HepG2 (cell line): Measurements from ENCODE around the gene LRRC3C. TPM values are rescaled to one million over a fixed set of nuclear protein-coding genes. Genes with fewer than 3 reads are reported as not detected.
A peak's percentile ranks its signal among the peaks of the same experiment; 100 is the strongest.

Experiments used
- ELF3 ChIP-seq: IDR thresholded peaks from 2 replicates; pipeline ENCODE4 v1.6.1; 2016; ENCODE audit warnings: missing genetic modification reagents, missing compliant biosample characterization
- KDM3A ChIP-seq: IDR thresholded peaks from 2 replicates; pipeline ENCODE4 v1.6.1; 2018; ENCODE audit warnings: low read depth, missing compliant biosample characterization
- NBN ChIP-seq: fragments of 450-650 bp; conservative IDR thresholded peaks from 2 replicates; pipeline ENCODE4 v1.6.1; 2017
- NFRKB ChIP-seq: fragments of 450-650 bp; IDR thresholded peaks from 2 replicates; pipeline ENCODE4 v1.6.1; 2017
- PATZ1 ChIP-seq: sonication (generic); formaldehyde crosslinking; IDR thresholded peaks from 2 replicates; pipeline ENCODE4 v1.4.0; 2020; ENCODE audit warnings: missing genetic modification reagents
- POLR2AphosphoS5 ChIP-seq: IDR thresholded peaks from 2 replicates; pipeline ENCODE4 v1.6.1; 2012; ENCODE audit warnings: low read depth, low read length
- STAG1 ChIP-seq: sonication (generic); formaldehyde crosslinking; IDR thresholded peaks from 2 replicates; pipeline ENCODE4 v1.4.0; 2020; ENCODE audit warnings: missing genetic modification reagents
- ZC3H4 ChIP-seq: sonication (generic); formaldehyde crosslinking; IDR thresholded peaks from 2 replicates; pipeline ENCODE4 v1.4.0; 2020; ENCODE audit warnings: missing genetic modification reagents, borderline replicate concordance
- ZNF530 ChIP-seq: sonication (generic); formaldehyde crosslinking; IDR thresholded peaks from 2 replicates; pipeline ENCODE4 v1.5.0; 2020; ENCODE audit warnings: low read depth, mild to moderate bottlenecking, missing genetic modification reagents
- ZSCAN30 ChIP-seq: sonication (generic); formaldehyde crosslinking; IDR thresholded peaks from 2 replicates; pipeline ENCODE4 v1.5.0; 2020; ENCODE audit warnings: mild to moderate bottlenecking, missing genetic modification reagents
- polyA plus RNA-seq, 8 experiments: library from polyadenylated mRNA; depleted of rRNA in 3 of 8; stranded (reverse) in 7 of 8; unstranded in 1 of 8; fragments of >200 nt; fragmentation: Illumina TruSeq in 4 of 8; extraction: Trizol in 4 of 8; gene quantifications; 2 replicates each; pipeline versions ENCODE4 v1.2.1 to v1.2.3, GENCODE V29; 2011 to 2016; ENCODE audit warnings: low read depth in 4 of 8, missing spikeins in 1 of 8, mixed read lengths in 1 of 8; ENCODE audit not compliant: insufficient read depth in 1 of 8
- total RNA-seq, 5 experiments: library from RNA; depleted of rRNA; stranded (reverse); fragments of >200 nt; fragmentation: Illumina TruSeq; extraction: Trizol; gene quantifications; 2 replicates each; pipeline ENCODE4 v1.2.3, GENCODE V29; 2016; ENCODE audit warnings: low read depth in 1 of 5
- TF ChIP-seq, protein P1 (sequence below): sonication (generic); formaldehyde crosslinking; IDR thresholded peaks from 2 replicates; pipeline ENCODE4 v1.5.0; 2020; ENCODE audit warnings: mild to moderate bottlenecking, missing genetic modification reagents, borderline replicate concordance
- TF ChIP-seq, protein P2 (sequence below): IDR thresholded peaks from 2 replicates; pipeline ENCODE4 v1.6.1; 2016; ENCODE audit warnings: control low read depth
- TF ChIP-seq, protein P3 (sequence below): sonication (generic); formaldehyde crosslinking; IDR thresholded peaks from 2 replicates; pipeline ENCODE4 v1.8.0; 2022; ENCODE audit warnings: mild to moderate bottlenecking, missing genetic modification reagents, borderline replicate concordance
- TF ChIP-seq, protein P4 (sequence below): sonication (generic); formaldehyde crosslinking; IDR thresholded peaks from 2 replicates; pipeline ENCODE4 v1.8.1; 2023; ENCODE audit warnings: missing genetic modification reagents, mild to moderate bottlenecking, borderline replicate concordance

LRRC3C gene
- total and polyA plus RNA-seq, 2 of the 13 experiments (the other 11 are each of a cell fraction or from before 2014, with no cell fraction given), result 0.17 TPM; not detected in 1

DNA sequence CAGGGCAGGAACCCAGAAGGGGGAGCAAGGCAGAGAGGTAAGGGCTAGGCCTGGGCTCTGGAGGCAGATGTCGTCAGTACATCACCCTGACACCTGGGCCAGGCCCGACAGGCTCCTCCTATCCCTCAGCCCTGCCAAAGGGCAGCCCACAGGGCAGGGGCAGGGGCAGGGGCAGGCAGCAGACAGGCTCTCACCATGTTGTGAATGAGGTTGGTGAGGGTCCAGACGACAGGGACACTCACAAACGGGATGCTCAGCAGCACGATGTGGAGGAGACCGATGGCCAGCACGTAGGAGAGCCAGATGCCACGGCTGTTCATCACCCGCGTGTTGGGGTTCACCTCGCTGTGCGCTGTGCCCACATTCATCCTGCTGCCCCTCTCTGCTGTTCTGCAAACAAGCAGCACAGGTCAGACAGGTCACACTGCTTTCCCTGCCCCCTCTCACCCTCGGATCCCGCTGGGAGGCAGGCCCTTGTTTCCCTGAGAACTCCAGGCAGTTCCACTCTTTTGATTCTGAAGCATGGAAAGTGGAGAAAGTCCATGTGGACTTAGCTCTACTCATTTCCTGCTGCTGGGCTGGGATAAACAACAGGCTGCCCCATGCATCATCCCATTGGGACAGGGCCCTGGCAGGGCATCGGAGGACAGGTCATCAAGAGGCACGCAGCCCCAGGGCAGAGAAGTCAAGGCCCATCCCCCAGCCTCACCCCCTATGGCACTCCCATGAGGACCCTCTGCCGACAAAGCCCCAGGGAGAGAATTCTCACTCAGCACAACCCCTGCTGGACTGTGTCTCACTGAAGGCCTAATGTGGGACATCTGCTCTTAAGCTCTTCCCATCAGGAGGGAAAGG is 3.5 kb upstream of the LRRC3C start (continued):
- TF ChIP-seq, protein P1, sequence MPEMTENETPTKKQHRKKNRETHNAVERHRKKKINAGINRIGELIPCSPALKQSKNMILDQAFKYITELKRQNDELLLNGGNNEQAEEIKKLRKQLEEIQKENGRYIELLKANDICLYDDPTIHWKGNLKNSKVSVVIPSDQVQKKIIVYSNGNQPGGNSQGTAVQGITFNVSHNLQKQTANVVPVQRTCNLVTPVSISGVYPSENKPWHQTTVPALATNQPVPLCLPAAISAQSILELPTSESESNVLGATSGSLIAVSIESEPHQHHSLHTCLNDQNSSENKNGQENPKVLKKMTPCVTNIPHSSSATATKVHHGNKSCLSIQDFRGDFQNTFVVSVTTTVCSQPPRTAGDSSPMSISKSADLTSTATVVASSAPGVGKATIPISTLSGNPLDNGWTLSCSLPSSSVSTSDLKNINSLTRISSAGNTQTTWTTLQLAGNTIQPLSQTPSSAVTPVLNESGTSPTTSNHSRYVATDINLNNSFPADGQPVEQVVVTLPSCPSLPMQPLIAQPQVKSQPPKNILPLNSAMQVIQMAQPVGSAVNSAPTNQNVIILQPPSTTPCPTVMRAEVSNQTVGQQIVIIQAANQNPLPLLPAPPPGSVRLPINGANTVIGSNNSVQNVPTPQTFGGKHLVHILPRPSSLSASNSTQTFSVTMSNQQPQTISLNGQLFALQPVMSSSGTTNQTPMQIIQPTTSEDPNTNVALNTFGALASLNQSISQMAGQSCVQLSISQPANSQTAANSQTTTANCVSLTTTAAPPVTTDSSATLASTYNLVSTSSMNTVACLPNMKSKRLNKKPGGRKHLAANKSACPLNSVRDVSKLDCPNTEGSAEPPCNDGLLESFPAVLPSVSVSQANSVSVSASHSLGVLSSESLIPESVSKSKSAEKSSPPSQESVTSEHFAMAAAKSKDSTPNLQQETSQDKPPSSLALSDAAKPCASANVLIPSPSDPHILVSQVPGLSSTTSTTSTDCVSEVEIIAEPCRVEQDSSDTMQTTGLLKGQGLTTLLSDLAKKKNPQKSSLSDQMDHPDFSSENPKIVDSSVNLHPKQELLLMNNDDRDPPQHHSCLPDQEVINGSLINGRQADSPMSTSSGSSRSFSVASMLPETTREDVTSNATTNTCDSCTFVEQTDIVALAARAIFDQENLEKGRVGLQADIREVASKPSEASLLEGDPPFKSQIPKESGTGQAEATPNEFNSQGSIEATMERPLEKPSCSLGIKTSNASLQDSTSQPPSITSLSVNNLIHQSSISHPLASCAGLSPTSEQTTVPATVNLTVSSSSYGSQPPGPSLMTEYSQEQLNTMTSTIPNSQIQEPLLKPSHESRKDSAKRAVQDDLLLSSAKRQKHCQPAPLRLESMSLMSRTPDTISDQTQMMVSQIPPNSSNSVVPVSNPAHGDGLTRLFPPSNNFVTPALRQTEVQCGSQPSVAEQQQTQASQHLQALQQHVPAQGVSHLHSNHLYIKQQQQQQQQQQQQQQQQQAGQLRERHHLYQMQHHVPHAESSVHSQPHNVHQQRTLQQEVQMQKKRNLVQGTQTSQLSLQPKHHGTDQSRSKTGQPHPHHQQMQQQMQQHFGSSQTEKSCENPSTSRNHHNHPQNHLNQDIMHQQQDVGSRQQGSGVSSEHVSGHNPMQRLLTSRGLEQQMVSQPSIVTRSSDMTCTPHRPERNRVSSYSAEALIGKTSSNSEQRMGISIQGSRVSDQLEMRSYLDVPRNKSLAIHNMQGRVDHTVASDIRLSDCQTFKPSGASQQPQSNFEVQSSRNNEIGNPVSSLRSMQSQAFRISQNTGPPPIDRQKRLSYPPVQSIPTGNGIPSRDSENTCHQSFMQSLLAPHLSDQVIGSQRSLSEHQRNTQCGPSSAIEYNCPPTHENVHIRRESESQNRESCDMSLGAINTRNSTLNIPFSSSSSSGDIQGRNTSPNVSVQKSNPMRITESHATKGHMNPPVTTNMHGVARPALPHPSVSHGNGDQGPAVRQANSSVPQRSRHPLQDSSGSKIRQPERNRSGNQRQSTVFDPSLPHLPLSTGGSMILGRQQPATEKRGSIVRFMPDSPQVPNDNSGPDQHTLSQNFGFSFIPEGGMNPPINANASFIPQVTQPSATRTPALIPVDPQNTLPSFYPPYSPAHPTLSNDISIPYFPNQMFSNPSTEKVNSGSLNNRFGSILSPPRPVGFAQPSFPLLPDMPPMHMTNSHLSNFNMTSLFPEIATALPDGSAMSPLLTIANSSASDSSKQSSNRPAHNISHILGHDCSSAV (CRISPR knock-in tag), result 0 out of 2 replicates have a peak, but pooled peaks have one; percentile 22
- peak; percentile 89 for TF ChIP-seq PATZ1 (CRISPR knock-in tag)
- no peak for TF ChIP-seq ZNF530 (CRISPR knock-in tag)
- TF ChIP-seq KDM3A (CRISPR knock-in tag), result peak; percentile 96
- TF ChIP-seq STAG1 (CRISPR knock-in tag), result peak; percentile 28
- peak; percentile 99 for TF ChIP-seq ELF3 (CRISPR knock-in tag)
- TF ChIP-seq, protein P2, sequence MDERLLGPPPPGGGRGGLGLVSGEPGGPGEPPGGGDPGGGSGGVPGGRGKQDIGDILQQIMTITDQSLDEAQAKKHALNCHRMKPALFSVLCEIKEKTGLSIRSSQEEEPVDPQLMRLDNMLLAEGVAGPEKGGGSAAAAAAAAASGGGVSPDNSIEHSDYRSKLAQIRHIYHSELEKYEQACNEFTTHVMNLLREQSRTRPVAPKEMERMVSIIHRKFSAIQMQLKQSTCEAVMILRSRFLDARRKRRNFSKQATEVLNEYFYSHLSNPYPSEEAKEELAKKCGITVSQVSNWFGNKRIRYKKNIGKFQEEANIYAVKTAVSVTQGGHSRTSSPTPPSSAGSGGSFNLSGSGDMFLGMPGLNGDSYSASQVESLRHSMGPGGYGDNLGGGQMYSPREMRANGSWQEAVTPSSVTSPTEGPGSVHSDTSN (CRISPR knock-in tag), result no peak
- TF ChIP-seq, protein P3, sequence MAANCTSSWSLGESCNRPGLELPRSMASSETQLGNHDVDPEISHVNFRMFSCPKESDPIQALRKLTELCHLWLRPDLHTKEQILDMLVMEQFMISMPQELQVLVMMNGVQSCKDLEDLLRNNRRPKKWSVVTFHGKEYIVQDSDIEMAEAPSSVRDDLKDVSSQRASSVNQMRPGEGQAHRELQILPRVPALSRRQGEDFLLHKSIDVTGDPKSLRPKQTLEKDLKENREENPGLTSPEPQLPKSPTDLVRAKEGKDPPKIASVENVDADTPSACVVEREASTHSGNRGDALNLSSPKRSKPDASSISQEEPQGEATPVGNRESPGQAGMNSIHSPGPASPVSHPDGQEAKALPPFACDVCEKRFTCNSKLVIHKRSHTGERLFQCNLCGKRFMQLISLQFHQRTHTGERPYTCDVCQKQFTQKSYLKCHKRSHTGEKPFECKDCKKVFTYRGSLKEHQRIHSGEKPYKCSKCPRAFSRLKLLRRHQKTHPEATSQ (CRISPR knock-in tag), result 0 out of 2 replicates have a peak, but pooled peaks have one; percentile 27
- TF ChIP-seq NFRKB, result no peak
- no peak for TF ChIP-seq NBN
- TF ChIP-seq, protein P4, sequence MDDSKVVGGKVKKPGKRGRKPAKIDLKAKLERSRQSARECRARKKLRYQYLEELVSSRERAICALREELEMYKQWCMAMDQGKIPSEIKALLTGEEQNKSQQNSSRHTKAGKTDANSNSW, result no peak
- TF ChIP-seq ZC3H4 (CRISPR knock-in tag), result peak; percentile 41; the same call in 1 of the 2 replicates
- TF ChIP-seq POLR2AphosphoS5, result peak; percentile 43
- no peak for TF ChIP-seq ZSCAN30 (CRISPR knock-in tag)
